ENCODE results near the gene WDR26.

DNA sequence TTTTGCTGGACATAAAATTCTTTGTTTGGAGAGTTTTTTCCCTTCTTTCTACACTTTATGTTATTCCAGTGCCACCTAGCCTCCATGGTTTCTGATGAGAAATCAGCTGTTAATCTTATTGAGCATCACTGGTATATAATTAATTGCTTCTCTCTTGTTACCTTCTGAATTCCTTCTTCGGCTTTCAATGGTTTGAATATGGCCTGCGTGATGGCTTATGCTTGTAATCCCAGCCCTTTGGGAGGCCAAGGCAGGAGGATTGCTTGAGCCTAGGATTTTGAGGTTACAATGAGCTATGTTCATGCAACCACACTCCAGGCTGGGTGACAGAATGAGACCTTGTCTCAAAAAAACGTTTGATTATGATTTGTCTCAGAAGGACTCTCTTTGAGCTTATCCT is 90.9 kb downstream of the WDR26 start:
- no peak for TF ChIP-seq POLR2A (IDR thresholded peaks at IDR 0.05)
- TF ChIP-seq, protein P1, sequence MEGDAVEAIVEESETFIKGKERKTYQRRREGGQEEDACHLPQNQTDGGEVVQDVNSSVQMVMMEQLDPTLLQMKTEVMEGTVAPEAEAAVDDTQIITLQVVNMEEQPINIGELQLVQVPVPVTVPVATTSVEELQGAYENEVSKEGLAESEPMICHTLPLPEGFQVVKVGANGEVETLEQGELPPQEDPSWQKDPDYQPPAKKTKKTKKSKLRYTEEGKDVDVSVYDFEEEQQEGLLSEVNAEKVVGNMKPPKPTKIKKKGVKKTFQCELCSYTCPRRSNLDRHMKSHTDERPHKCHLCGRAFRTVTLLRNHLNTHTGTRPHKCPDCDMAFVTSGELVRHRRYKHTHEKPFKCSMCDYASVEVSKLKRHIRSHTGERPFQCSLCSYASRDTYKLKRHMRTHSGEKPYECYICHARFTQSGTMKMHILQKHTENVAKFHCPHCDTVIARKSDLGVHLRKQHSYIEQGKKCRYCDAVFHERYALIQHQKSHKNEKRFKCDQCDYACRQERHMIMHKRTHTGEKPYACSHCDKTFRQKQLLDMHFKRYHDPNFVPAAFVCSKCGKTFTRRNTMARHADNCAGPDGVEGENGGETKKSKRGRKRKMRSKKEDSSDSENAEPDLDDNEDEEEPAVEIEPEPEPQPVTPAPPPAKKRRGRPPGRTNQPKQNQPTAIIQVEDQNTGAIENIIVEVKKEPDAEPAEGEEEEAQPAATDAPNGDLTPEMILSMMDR (IDR thresholded peaks at IDR 0.05): no peak

Data from testis (tissue), 2 donors.